ENCODE measurements around the gene NPC2. TPM values are rescaled to one million over a fixed set of nuclear protein-coding genes. Genes with fewer than 3 reads are reported as not detected.

Gene NPC2
- total RNA-seq, 1 donor from 2014 or later = 178 TPM

DNA sequence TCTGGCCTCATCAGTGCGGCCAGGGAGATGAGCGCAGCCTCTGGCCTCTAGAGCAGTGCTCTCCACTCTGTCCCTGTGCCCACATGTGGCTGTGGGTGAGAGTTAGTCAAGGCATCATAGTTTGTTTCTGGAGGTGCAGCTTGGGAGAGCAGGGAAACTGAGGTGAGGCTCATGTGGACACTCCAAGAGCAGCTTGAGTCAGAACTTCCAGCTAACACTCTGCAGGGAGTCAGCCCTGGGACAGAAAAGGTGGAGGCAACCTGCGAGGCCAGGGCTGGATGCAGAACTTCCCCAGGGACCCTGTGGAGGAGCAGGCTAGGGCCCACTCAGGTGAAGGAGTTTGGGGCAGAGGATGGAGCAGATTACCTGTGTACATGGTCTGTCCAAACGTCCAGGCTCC lies 11.3 kb upstream of the NPC2 start:
- Mint-ChIP-seq H3K27ac (no peak overlapping the region), H3K4me1 (peaks cover 6% of the 10 kb centered on the region), H3K36me3 (no peaks in the 10 kb centered on the region), H3K4me3 (no peak overlapping the region), H3K9me3 (no peaks in the 10 kb centered on the region), H3K27me3 (ENCODE audit: low read depth) (peaks cover 15% of the 10 kb centered on the region)
- DNase-seq (ENCODE audit: low spot score in 2 of 2, unreplicated experiment in 2 of 2) = no peak
- TF ChIP-seq CTCF (IDR thresholded peaks at IDR 0.05; ENCODE audit: unreplicated experiment) = no peak

DNA sequence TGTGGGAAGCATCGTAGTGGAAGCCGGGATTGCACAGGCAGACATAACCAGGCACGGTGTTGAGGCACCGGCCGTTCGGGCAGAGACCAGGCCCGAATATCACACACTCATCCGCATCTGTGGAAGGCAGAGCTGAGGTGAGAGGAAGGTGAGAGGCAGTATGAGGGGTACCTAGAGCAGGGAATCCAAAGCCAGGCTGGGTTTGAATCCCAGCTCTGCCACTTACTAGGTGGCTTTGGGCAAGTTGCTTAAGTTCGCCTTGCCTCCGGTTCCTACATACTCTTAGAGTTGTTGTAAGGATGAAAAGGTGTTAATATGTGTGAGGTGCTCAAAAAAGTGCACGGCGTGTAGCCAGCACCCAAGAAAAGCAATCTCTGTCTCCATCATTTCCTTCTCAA lies 10.8 kb upstream of the NPC2 start:
- no peak for DNase-seq (ENCODE audit: low spot score in 2 of 2, unreplicated experiment in 2 of 2)
- Mint-ChIP-seq H3K27me3 (ENCODE audit: low read depth) (peaks cover 13% of the 10 kb centered on the region), H3K27ac (no peak overlapping the region), H3K4me1 (peaks cover 6% of the 10 kb centered on the region), H3K9me3 (no peaks in the 10 kb centered on the region), H3K36me3 (no peaks in the 10 kb centered on the region), H3K4me3 (no peak overlapping the region)
- no peak for TF ChIP-seq CTCF (IDR thresholded peaks at IDR 0.05; ENCODE audit: unreplicated experiment)

DNA sequence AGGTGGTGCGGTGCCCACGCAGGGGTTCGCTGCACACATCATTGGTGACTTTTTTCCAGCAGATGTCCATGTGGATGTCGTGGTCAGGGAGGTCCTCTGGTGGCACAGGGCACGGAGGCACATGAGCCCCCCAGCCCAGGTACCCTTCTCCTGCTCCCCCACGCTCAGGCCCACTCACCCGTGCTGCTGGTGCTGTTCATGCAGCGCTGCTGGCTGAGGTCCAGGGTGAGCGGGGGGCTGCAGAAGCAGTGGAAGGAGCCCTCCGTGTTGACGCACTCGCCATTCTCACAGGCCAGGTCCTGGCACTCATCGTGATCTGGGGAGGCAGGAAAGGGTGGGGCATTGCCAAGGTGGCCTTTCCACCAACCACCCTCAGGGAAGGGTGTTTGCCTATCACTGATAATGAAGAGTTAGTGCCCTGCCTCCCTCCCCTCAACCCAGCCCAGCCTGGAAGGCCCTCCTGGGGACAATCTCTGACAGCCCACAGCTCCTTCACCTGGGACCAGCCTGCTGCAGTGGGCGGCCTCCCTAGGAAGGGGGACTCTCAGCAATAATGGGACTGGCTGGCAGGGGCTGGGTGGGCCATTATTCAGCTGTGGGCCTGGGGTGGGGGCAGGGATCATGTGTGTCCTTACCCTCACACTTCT lies 10.3 kb upstream of the NPC2 start:
- Mint-ChIP-seq H3K27ac (no peak overlapping the region), H3K4me1 (peaks cover 6% of the 10 kb centered on the region), H3K4me3 (no peak overlapping the region), H3K36me3 (no peaks in the 10 kb centered on the region), H3K9me3 (no peaks in the 10 kb centered on the region), H3K27me3 (ENCODE audit: low read depth) (peaks cover 13% of the 10 kb centered on the region)
- TF ChIP-seq CTCF (IDR thresholded peaks at IDR 0.05; ENCODE audit: unreplicated experiment) = no peak
- DNase-seq (ENCODE audit: low spot score in 2 of 2, unreplicated experiment in 2 of 2) = peak in 1 of 2 experiments; percentile 30

GRCh38 chr14:74502236-74503019 lies 9.3 kb upstream of the NPC2 start:
- H3K27ac Mint-ChIP-seq = no peak overlapping the region
- H3K4me3 Mint-ChIP-seq = no peak overlapping the region
- peak; percentile 17 for TF ChIP-seq CTCF (IDR thresholded peaks at IDR 0.05; ENCODE audit: unreplicated experiment)
- peaks cover 4% of the 10 kb centered on the region for H3K27me3 Mint-ChIP-seq (ENCODE audit: low read depth)
- no peaks in the 10 kb centered on the region for H3K36me3 Mint-ChIP-seq
- H3K9me3 Mint-ChIP-seq = no peaks in the 10 kb centered on the region
- peaks cover 6% of the 10 kb centered on the region for H3K4me1 Mint-ChIP-seq
- no peak for DNase-seq (ENCODE audit: low spot score in 2 of 2, unreplicated experiment in 2 of 2)

- peaks cover 6% of the 10 kb centered on the region for H3K4me1 Mint-ChIP-seq
- H3K4me3 Mint-ChIP-seq = no peak overlapping the region
- H3K9me3 Mint-ChIP-seq = no peaks in the 10 kb centered on the region
- H3K36me3 Mint-ChIP-seq = no peaks in the 10 kb centered on the region
- no peak overlapping the region for H3K27ac Mint-ChIP-seq
- no peak for DNase-seq (ENCODE audit: low spot score in 2 of 2, unreplicated experiment in 2 of 2)
- TF ChIP-seq CTCF (IDR thresholded peaks at IDR 0.05; ENCODE audit: unreplicated experiment) = no peak
- no peaks in the 10 kb centered on the region for H3K27me3 Mint-ChIP-seq (ENCODE audit: low read depth)
These were observed 8.6 kb upstream of the NPC2 start for GRCh38 chr14:74501691-74502090.

Measured in mesothelial cell of epicardium (in vitro differentiated cells).